Lower lobe of right lung (tissue), 2 donors: ENCODE results near the gene TCAF2. TPM values are rescaled to one million over a fixed set of nuclear protein-coding genes. Genes with fewer than 3 reads are reported as not detected.
A peak's percentile ranks its signal among the peaks of the same experiment; 100 is the strongest.
"Not testable (repeated sequence)": the region's sequence is repeated elsewhere in the genome, so short reads cannot be mapped to it uniquely, and the experiment has no call there.

ENCODE experiments used
- ATAC-seq, 2 donors: fragments of 200-7000 bp; cut with Tn5 transposase; one replicate each; pipeline ENCODE4 v1.9.1; 2020 to 2022; ENCODE audit warnings: mild to moderate bottlenecking in 2 of 2, moderate library complexity in 2 of 2
- DNase-seq: peaks from one replicate; pipeline ENCODE4 v3.0.0-alpha.2; 2020
- H3K27ac ChIP-seq: fragments of 200-600 bp; one replicate; pipeline ENCODE4 v1.8.0; 2022
- H3K27me3 ChIP-seq: fragments of 200-600 bp; one replicate; pipeline ENCODE4 v1.8.0; 2022; ENCODE audit warnings: low read depth
- H3K36me3 ChIP-seq: fragments of 200-600 bp; one replicate; pipeline ENCODE4 v1.8.0; 2022; ENCODE audit warnings: mild to moderate bottlenecking
- H3K4me1 ChIP-seq: fragments of 200-600 bp; one replicate; pipeline ENCODE4 v1.8.0; 2022
- H3K4me3 ChIP-seq: fragments of 200-600 bp; one replicate; pipeline ENCODE4 v1.8.0; 2022; ENCODE audit warnings: mild to moderate bottlenecking
- H3K9me3 ChIP-seq: fragments of 200-600 bp; one replicate; pipeline ENCODE4 v1.8.0; 2022
- intact Hi-C: fragments of 100-400 bp; cut with DNase I; formaldehyde crosslinking; loops from one replicate; pipeline ENCODE4 v1.11.0; 2022
- total RNA-seq: library from RNA; stranded (reverse); fragmentation: NEBNext Ultra II Directional; extraction: Animal tissue kit (Norgen Biotek cat#: 25700); gene quantifications from one replicate; pipeline ENCODE4 v1.2.1, GENCODE V29; 2021
- donor health status: DM: no; HTN: yes; CAD: no; lungs with severe emphysema.

Gene TCAF2
- total RNA-seq, 1 donor from 2014 or later = 6.2 TPM

DNA sequence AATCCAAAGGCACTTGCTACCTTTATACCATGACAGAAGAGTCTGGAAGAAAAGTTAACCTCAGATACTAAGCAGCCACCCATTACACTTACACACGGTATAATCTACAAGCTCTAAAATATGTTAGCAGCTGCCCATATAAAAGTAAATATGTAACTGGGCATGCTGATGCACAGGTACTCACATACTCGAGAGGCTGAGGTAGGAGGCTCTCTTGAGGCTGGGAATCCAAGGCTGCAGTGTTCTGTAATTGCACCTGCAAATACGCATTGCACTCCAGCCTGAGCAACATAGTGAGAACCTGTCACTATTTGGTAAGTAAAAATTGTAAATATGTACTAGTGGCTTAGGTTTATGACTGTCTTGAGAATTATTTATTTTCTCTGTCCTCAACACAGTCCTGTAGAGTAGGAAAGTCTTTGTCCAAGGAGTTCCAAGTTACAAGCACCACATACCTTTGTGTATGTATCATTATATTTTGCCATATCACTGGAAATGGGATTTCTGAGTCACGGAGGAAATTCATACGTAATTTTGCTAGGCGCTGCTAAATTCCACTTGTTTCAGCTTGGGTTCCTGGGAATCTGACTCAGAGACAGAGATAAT is 12.3 kb downstream of the TCAF2 start:
- H3K4me1 ChIP-seq, H3K27ac ChIP-seq, H3K9me3 ChIP-seq, H3K27me3 ChIP-seq, H3K4me3 ChIP-seq, H3K36me3 ChIP-seq, DNase-seq, intact Hi-C loops: not testable (repeated sequence)
- ATAC-seq = peak; percentile 75 to 87

DNA sequence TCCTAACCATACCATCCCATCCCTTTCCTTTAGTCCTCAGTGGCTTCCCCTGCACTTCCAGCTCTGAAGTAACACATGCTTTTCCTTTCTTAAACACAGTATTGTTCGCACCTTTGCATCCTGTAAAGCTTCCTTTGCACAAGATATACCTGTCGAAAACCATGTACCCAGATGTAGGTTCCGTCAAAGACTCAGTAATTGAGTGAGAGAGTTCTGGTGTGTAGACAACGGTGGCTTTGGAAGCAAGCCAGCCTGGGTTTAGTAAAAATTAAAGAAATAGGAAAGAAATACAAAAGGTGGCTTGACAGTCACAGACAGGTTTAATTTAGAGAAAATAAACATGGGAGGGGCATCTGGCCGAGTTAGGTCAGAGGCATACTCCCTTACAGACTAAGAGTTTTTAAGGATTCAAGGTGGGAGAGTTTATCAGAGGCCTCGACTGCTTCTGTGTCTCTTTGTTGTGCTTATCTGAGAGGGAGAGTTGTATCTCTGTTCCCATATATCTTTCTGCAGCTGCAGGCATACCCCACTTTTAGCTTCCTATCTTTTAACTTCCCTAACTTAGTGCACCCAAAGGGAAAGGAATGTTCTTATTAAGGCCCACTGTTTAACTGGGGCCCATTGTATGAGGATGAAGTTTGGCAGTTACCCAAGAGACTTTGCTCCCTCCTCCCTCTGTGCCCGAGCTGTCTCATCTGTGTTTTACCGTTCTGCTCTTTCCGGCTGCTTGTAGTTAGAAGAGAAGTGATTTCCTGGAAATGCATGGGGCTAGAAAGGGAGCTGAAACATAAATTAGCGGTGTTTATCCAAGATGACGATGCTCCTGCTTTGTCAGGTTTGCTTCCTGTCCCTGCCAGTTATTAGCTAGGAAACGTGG is 14.8 kb downstream of the TCAF2 start:
- H3K36me3 ChIP-seq, intact Hi-C loops, DNase-seq, H3K9me3 ChIP-seq, H3K27ac ChIP-seq, H3K4me3 ChIP-seq, H3K4me1 ChIP-seq, H3K27me3 ChIP-seq, ATAC-seq: not testable (repeated sequence)

DNA sequence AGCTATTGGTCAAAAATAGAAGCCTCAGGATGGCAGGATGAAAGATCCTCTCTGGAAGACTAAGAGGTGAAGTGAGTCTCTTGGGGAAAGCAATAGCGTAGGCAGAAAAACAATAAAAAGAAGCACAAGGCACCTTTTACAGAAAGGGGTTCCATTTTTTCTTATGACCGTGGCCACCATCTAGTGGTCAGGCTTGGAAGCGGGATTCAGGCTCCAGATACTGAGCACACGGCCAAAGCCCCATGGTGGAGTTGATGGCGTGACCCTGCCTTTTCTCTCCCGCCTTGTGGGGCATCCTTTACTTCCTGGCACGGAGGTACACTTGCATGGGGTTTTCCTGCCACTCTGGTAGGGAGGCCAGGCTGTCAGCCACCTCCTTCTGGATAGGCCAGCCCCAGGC is 18.6 kb downstream of the TCAF2 start:
- H3K36me3 ChIP-seq, H3K4me1 ChIP-seq, H3K4me3 ChIP-seq, intact Hi-C loops, H3K27ac ChIP-seq, H3K9me3 ChIP-seq, H3K27me3 ChIP-seq, DNase-seq: not testable (repeated sequence)
- peak; percentile 51 to 67 for ATAC-seq

DNA sequence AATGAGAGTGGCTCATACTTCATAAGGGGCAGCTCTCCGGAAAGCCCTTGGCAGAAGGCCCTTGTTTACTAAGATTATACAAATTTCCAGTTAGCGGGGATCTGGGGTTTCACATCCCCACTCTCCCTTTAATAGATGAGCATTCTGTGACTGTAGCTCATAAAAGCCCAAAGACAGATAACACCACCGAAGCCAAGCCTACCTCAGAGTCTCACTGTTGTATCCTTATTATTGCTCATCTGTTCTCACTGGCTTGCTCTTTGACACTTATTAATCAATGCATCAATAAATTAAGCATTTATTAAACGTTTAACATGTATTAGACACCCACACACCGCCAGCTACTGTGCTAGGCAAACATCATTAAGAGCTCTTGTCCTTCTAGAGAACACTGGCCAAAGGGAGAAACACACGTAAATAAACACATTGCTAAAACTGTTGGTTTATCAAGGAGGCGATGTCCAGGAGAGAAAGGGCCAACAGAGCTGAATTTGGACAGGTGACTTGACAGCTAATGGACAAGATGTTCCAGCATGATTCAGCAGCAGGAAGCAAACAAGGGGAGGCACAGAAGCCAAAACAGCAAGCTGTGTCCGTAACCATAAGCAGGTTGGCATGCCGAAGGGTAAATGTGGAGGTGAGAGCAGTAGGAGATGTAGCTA is 19.9 kb downstream of the TCAF2 start:
- not testable (repeated sequence) for H3K4me3 ChIP-seq

GRCh38 chr7:143646598-143646997 is 25.8 kb downstream of the TCAF2 start:
- H3K36me3 ChIP-seq, H3K27me3 ChIP-seq, H3K9me3 ChIP-seq, DNase-seq, ATAC-seq, intact Hi-C loops, H3K4me1 ChIP-seq, H3K27ac ChIP-seq, H3K4me3 ChIP-seq: not testable (repeated sequence)

More for the DNA sequence above, 19.9 kb downstream of the TCAF2 start:
- peak in 1 of 2 donors; percentile 39 for ATAC-seq
- H3K27ac ChIP-seq, intact Hi-C loops, H3K9me3 ChIP-seq, DNase-seq, H3K27me3 ChIP-seq, H3K36me3 ChIP-seq, H3K4me1 ChIP-seq: not testable (repeated sequence)

DNA sequence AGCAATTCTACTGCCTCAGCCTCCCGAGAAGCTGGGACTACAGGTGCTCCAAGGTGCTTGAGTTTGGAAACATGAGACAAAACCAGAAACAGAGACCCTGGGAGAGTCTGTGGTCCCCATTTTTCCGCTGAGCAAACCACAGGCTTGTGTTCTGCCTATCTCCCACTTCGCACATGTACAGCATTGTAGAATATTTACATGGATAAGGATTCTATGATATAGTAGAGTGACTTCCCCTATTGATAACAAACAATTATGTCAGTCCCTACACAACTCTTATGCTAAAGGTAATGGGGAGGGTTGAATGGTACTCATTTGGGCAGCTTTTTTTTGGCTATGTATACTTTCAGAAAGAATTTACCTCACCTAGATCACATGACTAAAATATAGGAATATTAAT is 29.1 kb downstream of the TCAF2 start:
- H3K4me1 ChIP-seq, H3K27me3 ChIP-seq, H3K36me3 ChIP-seq, ATAC-seq, H3K4me3 ChIP-seq, H3K27ac ChIP-seq, DNase-seq, H3K9me3 ChIP-seq, intact Hi-C loops: not testable (repeated sequence)

DNA sequence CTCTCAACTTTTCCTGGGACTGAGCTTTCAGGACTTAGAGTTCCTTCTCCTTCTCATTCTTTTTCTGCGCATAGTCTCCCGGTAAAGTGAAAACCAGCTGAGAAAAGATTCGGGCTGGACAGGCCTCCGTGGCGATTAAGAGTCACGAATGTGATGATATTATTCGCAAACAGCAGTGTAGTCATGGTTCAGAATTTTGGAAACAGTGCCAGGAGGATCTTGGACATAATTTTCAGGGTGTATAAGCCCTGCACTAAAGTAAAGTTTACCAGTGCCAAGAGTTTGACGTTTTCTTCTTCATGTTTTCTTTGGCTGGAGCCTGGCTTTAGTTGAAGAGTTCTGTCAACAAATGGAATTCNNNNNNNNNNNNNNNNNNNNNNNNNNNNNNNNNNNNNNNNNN is 29.7 kb downstream of the TCAF2 start:
- H3K36me3 ChIP-seq, DNase-seq, H3K4me1 ChIP-seq, intact Hi-C loops, H3K9me3 ChIP-seq, ATAC-seq, H3K27me3 ChIP-seq, H3K27ac ChIP-seq, H3K4me3 ChIP-seq: not testable (repeated sequence)

Other genes starting within 250 kb of the TCAF2 start
- 231 TPM for gene ZYX, start 239.6 kb upstream of the TCAF2 start, total RNA-seq
- 9.0 TPM for gene EPHA1, start 212.1 kb upstream of the TCAF2 start, total RNA-seq
- gene TAS2R60, start 177.5 kb upstream of the TCAF2 start, total RNA-seq = not detected
- not detected for gene TAS2R41, start 143.1 kb upstream of the TCAF2 start, total RNA-seq
- 0.95 TPM for gene CTAGE15, start 49.2 kb upstream of the TCAF2 start, total RNA-seq
- gene CTAGE6, start 136.7 kb downstream of the TCAF2 start, total RNA-seq = 0.44 TPM